COLO668 (cell line): ENCODE results near the gene HJV.
"Not testable (repeated sequence)": the region's sequence is repeated elsewhere in the genome, so short reads cannot be mapped to it uniquely, and the experiment has no call there.

Experiments
- DNase-seq: peaks from one replicate; lab custom pipeline; 2025; ENCODE audit not compliant: unreplicated experiment; lab: John Stamatoyannopoulos, UW

HJV gene

GRCh38 chr1:146021622-146022402 lies at the start of gene HJV:
Gene HJV (minus strand): TSS chr1:146021735. CDS start chr1:146020231, 1,504 bp downstream.
- DNase-seq: no peak

GRCh38 chr1:146059148-146059547 lies 37.6 kb upstream of the HJV start:
- not testable (repeated sequence) for DNase-seq

- peak; percentile 87 for DNase-seq
These were observed 30.5 kb upstream of the HJV start for GRCh38 chr1:146051852-146052676.

- DNase-seq: no peak
These were observed 29.9 kb upstream of the HJV start for GRCh38 chr1:146051452-146051851.

GRCh38 chr1:146050652-146050963 lies 29.1 kb upstream of the HJV start:
- not testable (repeated sequence) for DNase-seq

- not testable (repeated sequence) for DNase-seq
These were observed 28.5 kb upstream of the HJV start for GRCh38 chr1:146049866-146050651.

GRCh38 chr1:146049436-146049835 lies 27.9 kb upstream of the HJV start:
- no peak for DNase-seq

- not testable (repeated sequence) for DNase-seq
These were observed 27.1 kb upstream of the HJV start for GRCh38 chr1:146048514-146049115.

- no peak for DNase-seq
These were observed 25.1 kb upstream of the HJV start for GRCh38 chr1:146046664-146047063.

GRCh38 chr1:146039844-146040194 lies 18.3 kb upstream of the HJV start:
- no peak for DNase-seq

GRCh38 chr1:146036965-146037646 lies 15.6 kb upstream of the HJV start:
- DNase-seq: peak; percentile 81

- DNase-seq: no peak
These were observed 14.9 kb upstream of the HJV start for GRCh38 chr1:146036241-146036964.

- no peak for DNase-seq
These were observed 13.5 kb upstream of the HJV start for GRCh38 chr1:146035048-146035423.

GRCh38 chr1:146032631-146033219 lies 11.2 kb upstream of the HJV start:
- DNase-seq: peak; percentile 16

GRCh38 chr1:146031476-146031875 lies 9.9 kb upstream of the HJV start:
- DNase-seq: no peak

- no peak for DNase-seq
These were observed 7.6 kb upstream of the HJV start for GRCh38 chr1:146029117-146029516.

- not testable (repeated sequence) for DNase-seq
These were observed 5.1 kb upstream of the HJV start for GRCh38 chr1:146026650-146027049.

- not testable (repeated sequence) for DNase-seq
These were observed 4.4 kb upstream of the HJV start for GRCh38 chr1:146025787-146026495.
